Measurements from ENCODE around the gene BICDL1. TPM values are rescaled to one million over a fixed set of nuclear protein-coding genes. Genes with fewer than 3 reads are reported as not detected.

BICDL1 gene
- total RNA-seq, 1 experiment from 2014 or later = 14.2 TPM

GRCh38 chr12:120000556-120000955, 11.5 kb downstream of the BICDL1 start:
- POLR2A ChIA-PET = no interaction called here
- DNase-seq = no peak

GRCh38 chr12:120006258-120006975, 17.4 kb downstream of the BICDL1 start:
- CTCF ChIA-PET = no interaction called here
- POLR2A ChIA-PET = no interaction called here

More at GRCh38 chr12:120000556-120000955, 11.5 kb downstream of the BICDL1 start:
- Mint-ChIP-seq H3K4me1 (ENCODE audit: low read depth, unreplicated experiment) (no peaks in the 10 kb centered on the region), H3K27ac (ENCODE audit: unreplicated experiment) (no peak overlapping the region), H3K4me3 (ENCODE audit: unreplicated experiment) (no peak overlapping the region), H3K36me3 (ENCODE audit: insufficient read depth, unreplicated experiment) (peaks cover 7% of the 10 kb centered on the region), H3K27me3 (ENCODE audit: insufficient read depth, unreplicated experiment) (no peaks in the 10 kb centered on the region), H3K9me3 (ENCODE audit: unreplicated experiment) (no peaks in the 10 kb centered on the region)
- TF ChIP-seq, protein P1, sequence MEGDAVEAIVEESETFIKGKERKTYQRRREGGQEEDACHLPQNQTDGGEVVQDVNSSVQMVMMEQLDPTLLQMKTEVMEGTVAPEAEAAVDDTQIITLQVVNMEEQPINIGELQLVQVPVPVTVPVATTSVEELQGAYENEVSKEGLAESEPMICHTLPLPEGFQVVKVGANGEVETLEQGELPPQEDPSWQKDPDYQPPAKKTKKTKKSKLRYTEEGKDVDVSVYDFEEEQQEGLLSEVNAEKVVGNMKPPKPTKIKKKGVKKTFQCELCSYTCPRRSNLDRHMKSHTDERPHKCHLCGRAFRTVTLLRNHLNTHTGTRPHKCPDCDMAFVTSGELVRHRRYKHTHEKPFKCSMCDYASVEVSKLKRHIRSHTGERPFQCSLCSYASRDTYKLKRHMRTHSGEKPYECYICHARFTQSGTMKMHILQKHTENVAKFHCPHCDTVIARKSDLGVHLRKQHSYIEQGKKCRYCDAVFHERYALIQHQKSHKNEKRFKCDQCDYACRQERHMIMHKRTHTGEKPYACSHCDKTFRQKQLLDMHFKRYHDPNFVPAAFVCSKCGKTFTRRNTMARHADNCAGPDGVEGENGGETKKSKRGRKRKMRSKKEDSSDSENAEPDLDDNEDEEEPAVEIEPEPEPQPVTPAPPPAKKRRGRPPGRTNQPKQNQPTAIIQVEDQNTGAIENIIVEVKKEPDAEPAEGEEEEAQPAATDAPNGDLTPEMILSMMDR (IDR thresholded peaks at IDR 0.05; ENCODE audit: insufficient read depth in 1 of 2, low read depth in 1 of 2, low read length in 1 of 2, severe bottlenecking in 1 of 2, unreplicated experiment in 1 of 2) = no peak
- no TSS peak for BruUV-seq (replicated peaks)
- no peaks in the 10 kb centered on the region for H3K36me3 ChIP-seq (ENCODE audit: control insufficient read depth, insufficient read depth, low read length)
- CTCF ChIA-PET = no interaction called here
- intact Hi-C loops (cut with micrococcal nuclease; ENCODE audit: unreplicated experiment) = no loop called here
- no peak overlapping the region for H3K4me3 ChIP-seq (ENCODE audit: low read depth, low read length)
- H3K27me3 ChIP-seq (replicated peaks; ENCODE audit: control insufficient read depth, insufficient read depth, low read length) = no peaks in the 10 kb centered on the region
- H3K4me1 ChIP-seq = no peaks in the 10 kb centered on the region
- no peaks in the 10 kb centered on the region for H3K9me3 ChIP-seq

GRCh38 chr12:120007272-120007671, 18.2 kb downstream of the BICDL1 start:
- no peak for DNase-seq
- no TSS peak for BruUV-seq (replicated peaks)
- ChIA-PET CTCF (interaction anchor here (0.7 kb wide), 1 partner anchor 389 kb away, joined by 4 read pairs; no protein-coding TSS in a partner anchor), POLR2A (no interaction called here)
- H3K4me1 ChIP-seq = no peaks in the 10 kb centered on the region
- no peaks in the 10 kb centered on the region; the same call in 1 of the 2 replicates for H3K36me3 ChIP-seq (ENCODE audit: control insufficient read depth, insufficient read depth, low read length)
- Mint-ChIP-seq H3K4me1 (ENCODE audit: low read depth, unreplicated experiment) (peaks cover 7% of the 10 kb centered on the region), H3K36me3 (ENCODE audit: insufficient read depth, unreplicated experiment) (no peaks in the 10 kb centered on the region), H3K4me3 (ENCODE audit: unreplicated experiment) (no peak overlapping the region), H3K9me3 (ENCODE audit: unreplicated experiment) (no peaks in the 10 kb centered on the region), H3K27ac (ENCODE audit: unreplicated experiment) (no peak overlapping the region), H3K27me3 (ENCODE audit: insufficient read depth, unreplicated experiment) (no peaks in the 10 kb centered on the region)
- H3K27me3 ChIP-seq (replicated peaks; ENCODE audit: control insufficient read depth, insufficient read depth, low read length) = no peaks in the 10 kb centered on the region
- TF ChIP-seq, protein P1 (IDR thresholded peaks at IDR 0.05; ENCODE audit: insufficient read depth in 1 of 2, low read depth in 1 of 2, low read length in 1 of 2, severe bottlenecking in 1 of 2, unreplicated experiment in 1 of 2) = no peak
- intact Hi-C loops (cut with micrococcal nuclease; ENCODE audit: unreplicated experiment) = no loop called here
- H3K4me3 ChIP-seq (ENCODE audit: low read depth, low read length) = no peak overlapping the region
- no peaks in the 10 kb centered on the region for H3K9me3 ChIP-seq

More at GRCh38 chr12:120006258-120006975, 17.4 kb downstream of the BICDL1 start:
- no peak for DNase-seq
- intact Hi-C loops (cut with micrococcal nuclease; ENCODE audit: unreplicated experiment) = no loop called here
- Mint-ChIP-seq H3K9me3 (ENCODE audit: unreplicated experiment) (no peaks in the 10 kb centered on the region), H3K27me3 (ENCODE audit: insufficient read depth, unreplicated experiment) (no peaks in the 10 kb centered on the region), H3K36me3 (ENCODE audit: insufficient read depth, unreplicated experiment) (no peaks in the 10 kb centered on the region), H3K4me3 (ENCODE audit: unreplicated experiment) (no peak overlapping the region), H3K4me1 (ENCODE audit: low read depth, unreplicated experiment) (peaks cover 7% of the 10 kb centered on the region), H3K27ac (ENCODE audit: unreplicated experiment) (no peak overlapping the region)
- BruUV-seq (replicated peaks) = no TSS peak
- Histone ChIP-seq H3K36me3 (ENCODE audit: control insufficient read depth, insufficient read depth, low read length) (no peaks in the 10 kb centered on the region; the same call in 1 of the 2 replicates), H3K4me3 (ENCODE audit: low read depth, low read length) (no peak overlapping the region), H3K9me3 (no peaks in the 10 kb centered on the region), H3K27me3 (replicated peaks; ENCODE audit: control insufficient read depth, insufficient read depth, low read length) (no peaks in the 10 kb centered on the region), H3K4me1 (no peaks in the 10 kb centered on the region)
- TF ChIP-seq, protein P1 (IDR thresholded peaks at IDR 0.05; ENCODE audit: insufficient read depth in 1 of 2, low read depth in 1 of 2, low read length in 1 of 2, severe bottlenecking in 1 of 2, unreplicated experiment in 1 of 2) = no peak
